ENCODE data around the gene CD55.

The CD55 gene

GRCh38 chr1:207362962-207363860 lies 41.7 kb downstream of the CD55 start:
- H3K4me1 ChIP-seq (ENCODE audit: control insufficient read depth, insufficient read depth, low read length, unreplicated experiment): no peaks in the 10 kb centered on the region
- H3K36me3 ChIP-seq (ENCODE audit: insufficient read depth, low read length): no peaks in the 10 kb centered on the region
- H3K27ac ChIP-seq (ENCODE audit: low read depth, low read length): no peak overlapping the region
- no peak overlapping the region for H2AFZ ChIP-seq (ENCODE audit: low read length, unreplicated experiment)
- H3K79me2 ChIP-seq (ENCODE audit: control insufficient read depth, insufficient read depth, low read length, unreplicated experiment): no peaks in the 10 kb centered on the region
- no peaks in the 10 kb centered on the region for H3K27me3 ChIP-seq (ENCODE audit: insufficient read depth, low read length)
- H3K4me3 ChIP-seq (ENCODE audit: low read depth, low read length): no peak overlapping the region

GRCh38 chr1:207363871-207364270 lies 42.4 kb downstream of the CD55 start:
- H3K27ac ChIP-seq (ENCODE audit: low read depth, low read length): no peak overlapping the region
- H3K4me1 ChIP-seq (ENCODE audit: control insufficient read depth, insufficient read depth, low read length, unreplicated experiment): no peaks in the 10 kb centered on the region
- H3K27me3 ChIP-seq (ENCODE audit: insufficient read depth, low read length): no peaks in the 10 kb centered on the region
- no peaks in the 10 kb centered on the region for H3K79me2 ChIP-seq (ENCODE audit: control insufficient read depth, insufficient read depth, low read length, unreplicated experiment)
- no peaks in the 10 kb centered on the region for H3K36me3 ChIP-seq (ENCODE audit: insufficient read depth, low read length)
- H3K4me3 ChIP-seq (ENCODE audit: low read depth, low read length): no peak overlapping the region
- no peak overlapping the region for H2AFZ ChIP-seq (ENCODE audit: low read length, unreplicated experiment)

- H3K79me2 ChIP-seq (ENCODE audit: control insufficient read depth, insufficient read depth, low read length, unreplicated experiment): no peaks in the 10 kb centered on the region
- no peaks in the 10 kb centered on the region for H3K4me1 ChIP-seq (ENCODE audit: control insufficient read depth, insufficient read depth, low read length, unreplicated experiment)
- H3K27me3 ChIP-seq (ENCODE audit: insufficient read depth, low read length): no peaks in the 10 kb centered on the region
- H3K36me3 ChIP-seq (ENCODE audit: insufficient read depth, low read length): no peaks in the 10 kb centered on the region
- no peak overlapping the region for H2AFZ ChIP-seq (ENCODE audit: low read length, unreplicated experiment)
- no peak overlapping the region for H3K4me3 ChIP-seq (ENCODE audit: low read depth, low read length)
- no peak overlapping the region for H3K27ac ChIP-seq (ENCODE audit: low read depth, low read length)
Observed at GRCh38 chr1:207364614-207365013, 43.1 kb downstream of the CD55 start.

- Histone ChIP-seq H2AFZ (ENCODE audit: low read length, unreplicated experiment) (no peak overlapping the region), H3K36me3 (ENCODE audit: insufficient read depth, low read length) (no peaks in the 10 kb centered on the region), H3K4me3 (ENCODE audit: low read depth, low read length) (no peak overlapping the region), H3K79me2 (ENCODE audit: control insufficient read depth, insufficient read depth, low read length, unreplicated experiment) (no peaks in the 10 kb centered on the region), H3K27ac (ENCODE audit: low read depth, low read length) (no peak overlapping the region), H3K27me3 (ENCODE audit: insufficient read depth, low read length) (no peaks in the 10 kb centered on the region), H3K4me1 (ENCODE audit: control insufficient read depth, insufficient read depth, low read length, unreplicated experiment) (no peaks in the 10 kb centered on the region)
Observed at GRCh38 chr1:207365063-207365462, 43.6 kb downstream of the CD55 start.

GRCh38 chr1:207366022-207366421 lies 44.5 kb downstream of the CD55 start:
- Histone ChIP-seq H3K27me3 (ENCODE audit: insufficient read depth, low read length) (no peaks in the 10 kb centered on the region), H2AFZ (ENCODE audit: low read length, unreplicated experiment) (no peak overlapping the region), H3K36me3 (ENCODE audit: insufficient read depth, low read length) (no peaks in the 10 kb centered on the region), H3K4me1 (ENCODE audit: control insufficient read depth, insufficient read depth, low read length, unreplicated experiment) (no peaks in the 10 kb centered on the region), H3K79me2 (ENCODE audit: control insufficient read depth, insufficient read depth, low read length, unreplicated experiment) (no peaks in the 10 kb centered on the region), H3K27ac (ENCODE audit: low read depth, low read length) (no peak overlapping the region), H3K4me3 (ENCODE audit: low read depth, low read length) (no peak overlapping the region)

GRCh38 chr1:207388721-207389120 lies 67.2 kb downstream of the CD55 start:
- Histone ChIP-seq H3K27me3 (ENCODE audit: insufficient read depth, low read length) (no peaks in the 10 kb centered on the region), H3K36me3 (ENCODE audit: insufficient read depth, low read length) (no peaks in the 10 kb centered on the region), H3K27ac (ENCODE audit: low read depth, low read length) (no peak overlapping the region), H3K79me2 (ENCODE audit: control insufficient read depth, insufficient read depth, low read length, unreplicated experiment) (no peaks in the 10 kb centered on the region), H3K4me3 (ENCODE audit: low read depth, low read length) (no peak overlapping the region), H3K4me1 (ENCODE audit: control insufficient read depth, insufficient read depth, low read length, unreplicated experiment) (peaks cover 12% of the 10 kb centered on the region), H2AFZ (ENCODE audit: low read length, unreplicated experiment) (no peak overlapping the region)

- Histone ChIP-seq H3K36me3 (ENCODE audit: insufficient read depth, low read length) (no peaks in the 10 kb centered on the region), H3K27me3 (ENCODE audit: insufficient read depth, low read length) (no peaks in the 10 kb centered on the region), H3K4me3 (ENCODE audit: low read depth, low read length) (no peak overlapping the region), H3K4me1 (ENCODE audit: control insufficient read depth, insufficient read depth, low read length, unreplicated experiment) (peaks cover 12% of the 10 kb centered on the region), H3K79me2 (ENCODE audit: control insufficient read depth, insufficient read depth, low read length, unreplicated experiment) (no peaks in the 10 kb centered on the region), H3K27ac (ENCODE audit: low read depth, low read length) (peak overlapping the region; percentile 6; the same call in 1 of the 2 replicates), H2AFZ (ENCODE audit: low read length, unreplicated experiment) (no peak overlapping the region)
Observed at GRCh38 chr1:207389728-207390464, 68.4 kb downstream of the CD55 start.

GRCh38 chr1:207393610-207394009 lies 72.1 kb downstream of the CD55 start:
- H3K4me3 ChIP-seq (ENCODE audit: low read depth, low read length): peak overlapping the region; percentile 24; the same call in 1 of the 2 replicates
- no peaks in the 10 kb centered on the region for H3K36me3 ChIP-seq (ENCODE audit: insufficient read depth, low read length)
- peak overlapping the region; percentile 29; the same call in 1 of the 2 replicates for H3K27ac ChIP-seq (ENCODE audit: low read depth, low read length)

GRCh38 chr1:207396168-207396746 lies 74.8 kb downstream of the CD55 start:
- Histone ChIP-seq H3K27ac (ENCODE audit: low read depth, low read length) (no peak overlapping the region), H2AFZ (ENCODE audit: low read length, unreplicated experiment) (no peak overlapping the region), H3K27me3 (ENCODE audit: insufficient read depth, low read length) (no peaks in the 10 kb centered on the region), H3K4me3 (ENCODE audit: low read depth, low read length) (no peak overlapping the region), H3K36me3 (ENCODE audit: insufficient read depth, low read length) (no peaks in the 10 kb centered on the region), H3K79me2 (ENCODE audit: control insufficient read depth, insufficient read depth, low read length, unreplicated experiment) (no peaks in the 10 kb centered on the region), H3K4me1 (ENCODE audit: control insufficient read depth, insufficient read depth, low read length, unreplicated experiment) (peaks cover 5% of the 10 kb centered on the region)

More at GRCh38 chr1:207393610-207394009, 72.1 kb downstream of the CD55 start:
- no peak overlapping the region for H2AFZ ChIP-seq (ENCODE audit: low read length, unreplicated experiment)
- H3K79me2 ChIP-seq (ENCODE audit: control insufficient read depth, insufficient read depth, low read length, unreplicated experiment): no peaks in the 10 kb centered on the region
- H3K4me1 ChIP-seq (ENCODE audit: control insufficient read depth, insufficient read depth, low read length, unreplicated experiment): peaks cover 12% of the 10 kb centered on the region
- no peaks in the 10 kb centered on the region for H3K27me3 ChIP-seq (ENCODE audit: insufficient read depth, low read length)

- Histone ChIP-seq H3K27ac (ENCODE audit: low read depth, low read length) (no peak overlapping the region), H3K79me2 (ENCODE audit: control insufficient read depth, insufficient read depth, low read length, unreplicated experiment) (no peaks in the 10 kb centered on the region), H3K36me3 (ENCODE audit: insufficient read depth, low read length) (no peaks in the 10 kb centered on the region), H2AFZ (ENCODE audit: low read length, unreplicated experiment) (no peak overlapping the region), H3K27me3 (ENCODE audit: insufficient read depth, low read length) (no peaks in the 10 kb centered on the region), H3K4me3 (ENCODE audit: low read depth, low read length) (no peak overlapping the region), H3K4me1 (ENCODE audit: control insufficient read depth, insufficient read depth, low read length, unreplicated experiment) (peaks cover 5% of the 10 kb centered on the region)
Observed at GRCh38 chr1:207397525-207397926, 76.0 kb downstream of the CD55 start.

All from ACC112 (cell line).